Testis (tissue), 2 donors: ENCODE results near the gene LRRC1.

ENCODE experiments used
- CTCF ChIP-seq, 3 experiments: fragments of 450-650 bp in 2 of 3; fragments of 200-600 bp in 1 of 3; sonication (generic) in 1 of 3; IDR thresholded peaks; one replicate each; pipeline ENCODE4 v1.5.1; 2016 to 2019; ENCODE audit warnings: antibody characterized with exemption in 3 of 3, mild to moderate bottlenecking in 2 of 3, moderate library complexity in 1 of 3
- POLR2A ChIP-seq: fragments of 450-650 bp; IDR thresholded peaks from one replicate; pipeline ENCODE4 v1.6.1; 2017; ENCODE audit warnings: antibody characterized with exemption, mild to moderate bottlenecking, moderate library complexity

DNA sequence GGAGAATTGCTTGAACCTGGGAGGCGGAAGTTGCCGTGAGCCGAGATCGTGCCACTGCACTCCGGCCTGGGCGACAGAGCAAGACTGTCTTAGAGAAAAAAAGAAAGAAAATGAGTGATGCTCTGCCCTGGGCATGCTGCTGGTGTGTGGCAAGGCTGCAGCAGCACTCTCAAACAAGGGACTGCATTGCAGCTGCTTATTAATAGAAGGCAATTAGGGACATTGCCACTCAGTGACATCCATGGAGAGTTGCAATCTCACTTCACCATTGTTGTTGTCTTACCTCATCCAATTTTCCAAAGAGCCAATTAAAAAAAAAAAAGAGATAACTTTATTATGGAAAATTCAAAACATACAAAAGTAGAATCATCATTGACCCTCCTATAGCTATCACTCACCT is 131.1 kb downstream of the LRRC1 start:
- TF ChIP-seq POLR2A (no peak), CTCF (IDR thresholded peaks at IDR 0.05) (no peak)
